Muscle of back (tissue), 13 donors: Measurements from ENCODE around the gene CEP19. TPM values are rescaled to one million over a fixed set of nuclear protein-coding genes. Genes with fewer than 3 reads are reported as not detected.
"Not testable (repeated sequence)": the region's sequence is repeated elsewhere in the genome, so short reads cannot be mapped to it uniquely, and the experiment has no call there.

Source experiments
- DNase-seq, 3 donors: peaks; one replicate each; pipeline versions ENCODE4 v3.0.0 to v3.0.0-alpha.2; 2013
- long read RNA-seq, 9 donors: transcript quantifications; one replicate each; lab custom pipeline, GENCODE V29; 2026
- polyA plus RNA-seq, 10 donors: library from polyadenylated mRNA; unstranded; fragments of 120-200 nt; gene quantifications; one replicate each; pipeline ENCODE4 v1.2.1, GENCODE V29; 2013; ENCODE audit not compliant: insufficient read length in 10 of 10

The CEP19 gene
- polyA plus RNA-seq, result 1 to 10 TPM; 1.6 to 4.4 (median 1.9) TPM
- long read RNA-seq, donor 1, partial matches to known transcripts, result 0 of 1 reads
- long read RNA-seq, donor 1, other reads (novel, unspliced or antisense), result 0 of 1 reads
- long read RNA-seq, donor 2, partial matches to known transcripts, result 0 of 1 reads
- long read RNA-seq, donor 2, other reads (novel, unspliced or antisense), result 0 of 1 reads
- long read RNA-seq, donor 3, result 0 reads
- long read RNA-seq, donor 4, result 0 reads
- long read RNA-seq, donor 5, partial matches to known transcripts, result 46 of 119 reads
- long read RNA-seq, donor 5, other reads (novel, unspliced or antisense), result 69 of 119 reads
- long read RNA-seq, donor 6, partial matches to known transcripts, result 47 of 77 reads
- long read RNA-seq, donor 6, other reads (novel, unspliced or antisense), result 28 of 77 reads
- long read RNA-seq, donor 7, partial matches to known transcripts, result 0 of 1 reads
- long read RNA-seq, donor 7, other reads (novel, unspliced or antisense), result 0 of 1 reads
- long read RNA-seq, donor 8, result 0 reads
- long read RNA-seq, donor 9, partial matches to known transcripts, result 0 of 1 reads
- long read RNA-seq, donor 9, other reads (novel, unspliced or antisense), result 0 of 1 reads

GRCh38 chr3:196711838-196712513 lies at the start of gene CEP19, which contains the start of gene PIGX:
Gene CEP19 (minus strand): TSS chr3:196712250. CDS start chr3:196708657, 3,593 bp downstream.
Gene PIGX (plus strand): TSS chr3:196712377.
- DNase-seq, result peak; percentile 86 to 97 (median 95)

DNA sequence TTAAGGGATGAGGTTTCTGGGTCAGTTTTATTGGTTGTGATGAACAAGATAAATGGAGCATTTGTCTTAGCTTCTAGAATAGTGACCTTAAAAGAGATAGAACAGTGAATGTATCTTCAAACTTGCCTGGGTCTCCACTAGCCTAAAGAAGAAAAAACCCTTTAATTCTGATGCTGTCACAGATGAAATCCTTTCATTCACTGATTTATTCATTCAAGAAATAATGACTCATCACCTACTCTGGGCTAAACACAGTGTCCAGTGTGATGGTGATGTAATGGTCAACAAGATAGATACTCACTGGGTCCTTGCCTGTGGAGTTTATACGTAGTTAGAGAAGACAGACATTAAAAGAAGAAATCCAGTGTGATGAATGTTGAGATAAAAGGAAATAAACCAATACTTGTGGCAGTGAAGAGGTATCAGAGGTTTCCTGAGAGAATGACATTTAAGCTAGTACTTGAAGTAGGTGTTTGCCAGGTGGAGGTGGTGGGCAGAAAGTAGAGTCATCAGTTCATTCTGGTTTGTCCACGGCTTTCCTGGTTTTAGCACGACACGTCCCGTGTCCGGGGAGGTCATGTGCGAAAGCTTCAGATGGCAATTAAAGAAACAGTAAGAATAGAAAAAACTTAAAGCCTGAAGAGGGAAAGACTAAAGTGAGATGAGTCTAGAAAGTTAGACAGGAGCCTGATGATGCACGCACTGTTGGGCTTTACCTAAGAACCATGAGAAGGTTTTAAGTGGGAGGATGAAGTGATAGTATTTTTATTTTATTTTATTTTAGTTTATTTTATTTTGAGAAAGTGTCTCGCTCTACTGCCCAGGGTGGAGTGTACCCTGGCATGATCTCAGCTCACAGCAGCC lies 46.1 kb upstream of the CEP19 start:
- DNase-seq, result no peak

DNA sequence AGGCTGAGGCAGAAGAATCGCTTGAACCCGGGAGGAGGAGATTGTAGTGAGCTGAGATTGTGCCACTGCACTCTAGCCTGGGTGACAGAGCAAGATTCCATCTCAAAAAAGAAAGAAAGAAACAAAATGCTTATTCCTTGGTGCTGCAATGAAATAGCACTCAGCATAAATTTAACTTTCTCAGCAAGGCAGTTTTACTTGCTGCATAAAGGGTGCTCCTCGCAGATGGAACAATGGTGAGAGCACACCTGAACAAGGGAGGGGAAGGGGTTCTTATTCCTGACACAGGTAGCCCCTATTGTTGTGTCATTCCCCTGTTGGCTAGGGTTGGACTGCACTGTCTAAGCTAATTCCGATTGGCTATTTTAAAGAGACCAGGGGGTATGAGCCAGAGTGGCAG lies 44.7 kb upstream of the CEP19 start:
- DNase-seq, result no peak

GRCh38 chr3:196754091-196754981 lies 42.3 kb upstream of the CEP19 start:
- no peak for DNase-seq

DNA sequence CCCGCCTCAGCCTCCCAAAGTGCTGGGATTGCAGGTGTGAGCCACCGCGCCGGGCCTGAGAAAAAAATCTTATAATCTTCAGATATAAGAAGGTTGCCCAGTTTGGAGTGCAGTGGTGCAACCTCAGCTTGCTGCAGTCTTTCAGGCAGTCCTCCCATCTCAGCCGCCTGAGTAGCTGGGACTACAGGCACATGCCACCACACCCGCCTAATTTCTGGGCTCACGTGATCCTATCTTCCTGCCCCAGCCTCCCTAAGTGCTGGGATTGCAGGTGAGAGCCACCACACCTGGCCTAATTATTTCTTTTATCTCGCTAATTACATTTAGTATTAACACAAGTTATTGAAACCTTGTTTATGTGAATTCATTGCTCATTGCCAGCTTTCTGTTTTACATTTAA lies 41.2 kb upstream of the CEP19 start:
- DNase-seq, result no peak

GRCh38 chr3:196749125-196749524 lies 37.1 kb upstream of the CEP19 start:
- peak in 1 of 3 donors; percentile 11 for DNase-seq

DNA sequence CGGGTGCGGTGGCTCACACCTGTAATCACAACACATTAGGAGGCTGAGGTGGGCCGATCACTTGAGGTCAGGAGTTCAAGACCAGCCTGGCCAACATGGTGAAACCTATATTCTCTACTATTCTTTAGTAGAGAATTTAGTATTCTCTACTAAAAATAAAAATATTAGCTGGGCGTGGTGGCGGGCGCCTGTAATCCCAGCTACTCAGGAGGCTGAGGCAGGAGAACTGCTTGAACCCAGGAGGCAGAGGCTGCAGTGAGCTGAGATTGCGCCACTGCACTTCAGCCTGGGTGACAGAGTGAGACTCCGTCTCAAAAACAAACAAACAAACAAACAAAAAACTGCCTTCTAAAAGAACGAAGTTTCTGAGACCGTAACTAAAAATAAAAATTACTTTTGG lies 31.5 kb upstream of the CEP19 start:
- DNase-seq, result not testable (repeated sequence)

DNA sequence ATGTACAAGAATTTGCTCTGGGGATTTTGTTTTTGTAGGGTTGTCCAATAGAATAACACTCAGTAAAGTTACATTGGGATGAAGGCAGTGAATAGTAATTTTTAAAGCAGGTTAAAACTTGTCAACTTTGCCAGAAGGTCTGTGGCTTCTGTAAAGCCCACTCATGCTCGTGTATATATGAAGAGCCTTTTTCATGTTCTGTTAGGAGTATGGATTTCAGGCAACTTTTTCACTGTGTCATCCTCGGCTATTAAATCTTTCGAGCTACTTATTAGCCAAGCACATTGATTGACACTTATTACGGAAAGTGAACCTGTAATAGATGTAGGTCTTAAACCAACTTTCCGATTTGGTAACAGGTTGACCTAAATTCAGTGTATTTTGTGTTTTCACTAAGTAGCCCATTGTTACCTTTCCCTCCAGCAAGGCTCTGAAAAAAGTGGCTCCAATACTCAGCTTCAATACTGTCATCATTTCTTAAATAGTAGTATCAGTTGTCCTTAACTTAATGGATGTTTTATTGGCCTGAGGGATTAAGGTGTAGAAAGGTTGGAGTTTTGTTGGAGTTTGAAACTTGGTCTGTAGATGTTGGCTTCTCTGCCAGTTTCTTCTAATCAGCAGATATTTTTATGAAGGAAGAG lies 29.3 kb upstream of the CEP19 start:
- peak in 1 of 3 donors; percentile 7 for DNase-seq

DNA sequence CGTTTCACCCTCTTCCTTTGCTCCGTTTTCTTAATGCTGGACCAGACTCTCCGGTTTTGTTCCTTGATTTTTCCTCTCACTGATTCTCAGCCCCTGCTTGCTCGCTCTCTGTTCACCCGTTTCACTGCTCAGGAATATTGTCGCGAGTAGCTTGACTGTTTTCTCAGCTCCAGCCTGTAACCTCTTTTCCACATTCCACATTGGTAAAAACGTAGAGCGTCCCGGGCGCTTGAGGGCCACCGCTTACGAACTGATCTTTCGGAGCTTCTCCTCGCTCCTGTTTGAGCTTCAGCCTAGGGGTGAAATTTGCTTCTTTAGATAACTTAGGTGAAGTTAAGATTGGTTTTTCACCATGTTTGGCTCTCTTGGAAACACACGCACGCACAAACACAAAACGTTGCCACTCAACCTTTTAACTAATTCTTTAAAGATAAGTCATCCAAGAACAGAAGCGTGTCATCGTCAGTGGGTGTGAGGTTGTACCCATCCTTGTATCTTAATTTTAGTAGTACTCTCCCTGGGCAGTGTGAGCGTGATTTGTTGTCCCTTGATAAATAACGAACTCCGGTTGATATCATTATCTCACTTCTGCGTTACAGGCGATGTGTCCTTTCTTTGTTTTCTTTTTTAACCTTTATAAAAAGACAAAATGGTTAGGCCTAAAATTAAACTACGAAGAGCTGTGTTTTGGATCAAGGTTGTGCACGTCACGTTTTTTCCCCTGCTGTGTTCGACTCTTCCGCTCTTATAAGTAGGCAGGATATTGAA lies 28.6 kb upstream of the CEP19 start:
- DNase-seq, result peak; percentile 33 to 72 (median 48)

DNA sequence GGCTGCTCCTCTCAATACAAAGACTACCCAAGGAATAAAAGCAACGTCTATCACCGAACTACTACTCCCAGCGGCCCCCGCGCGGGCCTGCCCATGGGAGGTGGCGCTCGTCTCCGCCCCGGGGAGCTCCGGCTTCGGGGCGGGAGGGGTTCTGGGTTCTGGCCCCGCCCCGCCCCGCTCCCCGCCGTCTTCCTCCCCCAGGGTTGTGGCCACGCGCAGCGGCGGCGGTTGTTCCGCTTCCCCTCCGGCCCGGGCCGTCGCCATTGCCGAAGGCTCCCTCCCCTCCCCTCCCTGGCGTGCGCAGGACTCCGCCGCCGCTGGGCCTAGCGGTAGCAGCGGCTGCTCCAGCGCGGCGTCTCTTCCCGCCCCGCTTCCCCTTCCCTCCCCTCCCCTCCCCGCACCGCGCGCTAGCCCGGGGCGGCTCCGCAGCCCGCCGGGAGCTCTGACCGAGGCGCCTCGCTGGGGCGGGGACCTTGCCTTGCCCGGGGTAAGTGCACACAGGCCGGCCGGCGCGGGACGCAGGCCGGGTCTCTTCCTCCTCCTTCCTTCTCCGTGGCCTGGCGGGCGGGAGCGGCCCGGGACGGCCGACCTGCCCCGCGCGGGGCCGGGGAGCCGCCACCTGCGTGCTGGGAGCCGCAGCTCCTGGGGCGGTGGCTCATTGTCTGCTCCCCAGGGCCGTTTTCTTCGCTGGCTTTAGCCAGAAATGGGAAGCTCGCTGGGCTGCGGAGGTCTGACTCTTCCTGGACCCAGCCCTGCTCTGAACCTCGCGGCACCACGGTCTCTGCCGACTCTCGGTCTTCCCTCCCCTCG lies 27.8 kb upstream of the CEP19 start, which contains the start of gene PAK2:
TSS of gene PAK2 (plus strand) at position 187 of the 810 bp plus-strand sequence. CDS start 42,790 bp downstream, outside the sequence.
- peak; percentile 87 to 96 (median 92) for DNase-seq

GRCh38 chr3:196737655-196738054 lies 25.6 kb upstream of the CEP19 start:
- no peak for DNase-seq

- no peak for DNase-seq
Measured at GRCh38 chr3:196736670-196737374, 24.8 kb upstream of the CEP19 start.

- DNase-seq, result no peak
Measured at GRCh38 chr3:196735751-196736150, 23.7 kb upstream of the CEP19 start.

DNA sequence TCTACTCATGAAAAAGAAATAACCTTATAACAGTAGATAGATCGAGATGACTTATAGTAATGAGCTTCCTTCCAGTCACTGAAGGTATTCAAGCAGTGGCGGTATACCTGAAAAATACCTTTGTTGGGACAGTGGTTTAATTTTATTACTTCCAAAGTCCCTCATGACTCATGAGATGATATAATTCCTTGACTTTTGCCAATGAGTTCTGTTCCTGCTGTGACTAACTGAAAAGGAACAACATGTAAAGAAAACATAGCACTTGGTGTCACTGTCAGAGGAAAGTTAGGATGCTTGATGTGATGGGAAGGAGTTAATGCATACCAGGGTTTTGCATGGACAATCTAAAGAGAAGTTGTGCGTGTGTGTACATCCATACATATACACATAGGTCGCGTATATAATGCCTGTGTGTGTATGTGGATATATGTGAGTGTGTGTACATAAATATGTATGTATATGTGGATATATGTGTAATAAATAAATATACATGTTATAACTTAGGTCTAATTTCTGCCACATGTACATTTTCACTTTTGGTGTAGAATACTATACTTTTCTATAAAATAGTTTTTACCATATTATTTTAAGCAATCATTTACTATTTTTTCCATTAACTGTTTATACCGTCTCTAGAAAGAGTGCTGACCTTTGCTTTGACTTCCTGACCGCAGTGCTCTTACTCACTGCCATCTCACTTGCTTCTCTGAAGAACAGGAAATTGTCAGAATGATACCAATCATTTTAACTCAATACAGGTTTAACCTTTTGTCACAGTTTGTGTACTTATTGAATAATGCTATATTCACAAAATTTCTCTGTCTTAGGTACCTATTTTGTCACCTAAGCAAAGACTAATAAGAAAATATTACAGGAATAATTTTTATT lies 15.0 kb upstream of the CEP19 start:
- no peak for DNase-seq

GRCh38 chr3:196721097-196721496 lies 9.0 kb upstream of the CEP19 start:
- no peak for DNase-seq

DNA sequence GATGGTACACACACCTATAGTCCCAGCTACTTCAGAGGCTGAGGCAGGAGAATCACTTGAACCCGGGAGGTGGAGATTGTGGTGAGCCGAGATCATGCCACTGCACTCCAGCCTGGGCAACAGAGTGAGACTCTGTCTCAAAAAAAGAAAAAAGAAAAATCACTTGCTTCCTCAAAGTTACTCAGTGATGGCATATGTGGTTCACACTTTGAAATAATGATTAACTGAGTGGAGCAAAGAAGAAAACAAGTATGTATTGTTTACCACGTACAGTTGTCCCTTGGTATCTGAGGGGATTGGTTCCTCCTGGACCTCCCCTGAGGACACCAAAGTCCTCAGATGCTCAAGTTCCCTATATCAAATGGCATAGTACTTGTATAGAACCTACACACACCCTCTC lies 5.1 kb upstream of the CEP19 start:
- DNase-seq, result not testable (repeated sequence)
